ENCODE measurements around the gene CWC22.

DNA sequence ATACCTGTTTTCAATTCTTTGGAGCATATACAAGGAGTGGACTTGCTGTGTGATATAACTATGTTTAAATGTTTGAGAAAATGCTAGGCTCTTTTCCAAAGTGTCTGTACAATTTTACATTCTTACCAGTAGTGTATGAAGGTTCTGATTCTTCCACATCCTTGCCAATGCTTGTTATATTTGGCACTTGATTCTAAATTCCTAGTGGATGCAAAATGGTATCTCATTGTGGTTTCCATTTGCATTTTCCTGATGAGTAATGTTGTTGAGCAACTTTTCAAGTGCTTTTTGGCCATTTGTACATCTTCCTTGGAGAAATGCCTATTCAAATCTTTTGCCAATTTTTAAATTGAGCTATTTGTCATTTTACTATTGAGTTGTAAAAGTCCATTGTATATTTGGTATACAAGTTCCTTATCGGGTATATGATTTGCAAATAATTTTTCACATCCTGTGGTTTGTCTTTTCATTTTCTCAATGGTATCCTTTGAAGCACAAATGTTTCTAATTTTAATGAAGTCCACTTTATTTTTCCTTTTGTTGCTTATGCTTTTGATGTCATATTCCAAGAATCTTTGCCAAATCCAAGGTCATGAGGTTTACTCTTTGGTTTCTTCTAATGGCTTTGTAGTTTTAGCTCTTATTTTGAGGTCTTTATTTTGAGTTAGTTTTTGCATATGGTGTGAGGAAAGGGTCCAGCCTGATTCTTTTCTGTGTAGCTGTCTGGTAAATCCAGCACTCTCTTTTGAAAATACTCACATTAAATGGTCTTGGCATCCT, 33.2 kb upstream of the CWC22 start:
- TF ChIP-seq EZH2 (IDR thresholded peaks at IDR 0.05; ENCODE audit: insufficient read depth, poor library complexity, severe bottlenecking), result no peak
- peak; percentile 92 for TF ChIP-seq EZH2phosphoT487 (IDR thresholded peaks at IDR 0.05; ENCODE audit: insufficient read depth, low read depth)

Data from GM23248 (cell line).